ENCODE results near the gene OXT.
"Not testable (repeated sequence)": the region's sequence is repeated elsewhere in the genome, so short reads cannot be mapped to it uniquely, and the experiment has no call there.

OXT gene

DNA sequence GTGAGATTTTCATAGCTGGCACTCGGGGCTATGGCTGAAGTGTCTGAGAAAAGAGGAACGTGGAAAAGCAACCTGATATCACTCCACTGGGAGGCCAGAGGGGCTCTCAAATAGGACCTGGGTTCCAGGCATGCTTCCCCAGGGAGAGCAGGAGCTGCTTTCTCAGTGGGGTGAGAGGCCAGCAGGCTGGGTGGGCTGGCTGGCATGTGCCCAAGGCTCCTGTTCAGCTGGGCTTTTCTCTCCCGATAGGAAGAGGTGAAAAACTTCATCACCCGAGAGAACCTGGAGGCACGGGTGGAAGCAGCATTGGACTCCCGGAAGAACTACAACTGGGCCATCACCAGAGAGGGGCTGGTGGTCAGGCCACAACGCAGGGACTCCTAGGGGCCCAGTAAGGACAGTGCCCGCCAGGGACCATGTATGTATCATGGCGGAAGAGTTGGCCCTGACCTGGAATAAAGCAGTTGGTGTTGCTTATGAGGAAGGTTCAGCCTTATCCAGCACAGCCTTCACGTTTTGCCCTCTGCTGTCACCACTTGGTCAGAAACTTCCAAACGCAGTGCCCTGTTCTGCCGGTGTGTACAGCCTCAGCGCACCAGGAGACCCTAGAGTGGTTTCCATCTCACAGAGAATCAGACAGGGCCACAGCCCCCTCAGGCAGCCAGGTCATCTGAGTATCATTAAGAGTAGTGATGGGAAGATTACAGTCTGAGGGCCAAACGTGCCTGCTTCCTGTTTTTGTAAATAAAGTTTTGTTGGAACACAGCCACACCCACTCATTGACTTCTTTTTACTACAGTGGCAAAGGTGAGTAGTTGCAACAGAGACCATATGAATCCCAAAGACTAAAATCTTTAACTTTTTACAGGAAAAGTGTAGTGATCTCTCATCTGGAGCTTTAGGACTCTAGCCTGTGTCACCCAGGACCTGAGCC lies 23.7 kb upstream of the OXT start:
- DNase-seq (ENCODE audit: low read depth in 2 of 2, low spot score in 1 of 2), result no peak

DNA sequence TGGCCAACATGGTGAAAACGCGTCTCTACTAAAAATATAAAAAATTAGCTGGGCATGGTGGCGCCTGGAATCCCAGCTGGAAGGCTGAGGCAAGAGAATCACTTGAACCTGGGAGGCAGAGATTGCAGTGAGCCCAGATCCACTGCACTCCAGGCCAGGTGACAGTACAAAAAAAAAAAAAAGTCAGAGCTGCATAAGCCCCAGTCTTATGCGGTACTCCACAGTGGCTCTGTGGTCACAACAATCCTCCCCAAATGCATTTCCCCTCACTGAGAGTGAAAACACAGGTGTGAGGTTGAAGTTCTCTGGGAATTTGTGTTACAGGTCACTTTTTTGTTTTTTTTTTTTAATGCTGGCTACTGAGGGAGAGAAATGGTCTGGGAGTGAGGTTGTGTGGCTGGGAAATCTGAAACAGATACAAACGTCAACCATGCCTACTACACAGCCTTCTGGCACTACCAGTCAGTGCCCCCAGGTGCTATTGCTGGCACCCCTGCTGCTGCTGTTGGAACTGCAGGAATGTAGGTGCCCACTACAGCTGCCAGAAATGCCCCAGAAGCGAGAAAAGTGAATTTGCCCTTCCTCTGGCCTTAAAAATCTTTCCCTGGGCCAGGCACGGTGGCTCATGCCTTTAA lies 19.9 kb upstream of the OXT start:
- no peak for DNase-seq (ENCODE audit: low read depth in 2 of 2, low spot score in 1 of 2)

DNA sequence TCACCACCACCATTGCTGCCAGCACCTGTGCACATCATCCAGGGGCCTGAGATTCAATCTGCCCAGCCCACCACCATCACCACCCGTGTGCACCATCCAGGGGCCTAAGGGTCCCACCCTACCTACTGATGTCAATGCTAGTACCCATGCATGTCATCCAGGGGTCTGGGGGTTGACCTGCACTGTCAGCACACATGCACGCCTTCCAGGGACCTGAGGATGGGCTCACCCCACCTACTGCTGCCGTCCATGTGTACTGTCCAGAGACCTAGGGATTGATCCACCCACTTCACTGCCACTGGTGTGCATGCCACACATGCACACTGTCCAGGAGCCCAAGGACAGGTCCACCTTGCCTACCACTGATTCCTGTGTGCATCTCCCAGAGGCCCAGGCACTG lies 11.9 kb upstream of the OXT start:
- no peak for DNase-seq (ENCODE audit: low read depth in 2 of 2, low spot score in 1 of 2)

- DNase-seq (ENCODE audit: low read depth in 2 of 2, low spot score in 1 of 2), result not testable (repeated sequence)
Measured at GRCh38 chr20:3064119-3064518, 7.3 kb upstream of the OXT start.

DNA sequence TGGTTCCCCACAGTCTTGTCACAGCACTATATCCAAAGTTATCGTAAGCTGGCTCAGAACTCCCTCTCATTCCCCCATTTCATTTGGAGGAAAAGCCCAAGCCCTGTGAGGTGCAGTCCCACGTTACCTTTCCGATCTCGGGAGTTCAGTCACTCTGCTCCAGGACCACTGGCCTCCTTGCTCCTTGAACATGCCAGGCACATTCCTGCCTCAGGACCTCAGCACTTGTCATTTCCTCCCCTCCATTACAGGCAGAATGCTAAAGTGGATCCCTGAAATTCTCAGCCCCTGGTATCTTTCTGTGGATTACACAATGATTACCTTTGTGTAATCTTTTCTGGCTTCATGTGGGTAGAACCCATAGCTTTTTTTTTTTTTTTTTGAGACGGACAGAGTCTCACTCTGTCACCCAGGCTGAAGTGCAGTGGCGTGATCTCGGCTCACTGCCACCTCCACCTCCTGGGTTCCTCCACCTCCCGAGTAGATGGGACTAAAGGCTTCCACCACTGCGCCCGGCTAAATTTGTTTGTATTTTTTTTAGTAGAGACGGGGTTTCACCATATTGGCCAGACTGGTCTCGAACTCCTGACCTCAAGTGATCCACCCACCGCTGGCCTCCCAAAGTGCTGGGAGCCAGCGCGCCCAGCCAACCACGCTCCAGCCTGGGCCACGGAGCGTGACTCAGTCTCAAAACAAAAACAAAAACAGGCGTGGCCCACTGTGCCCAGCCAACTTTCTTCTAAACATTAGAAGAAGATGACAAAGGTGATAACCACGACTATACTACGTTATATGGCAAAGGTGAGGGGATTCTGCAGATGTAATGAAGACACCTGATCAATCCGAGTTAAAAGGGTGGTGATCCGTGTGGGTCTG lies 4.0 kb upstream of the OXT start:
- no peak for DNase-seq (ENCODE audit: low read depth in 2 of 2, low spot score in 1 of 2)

DNA sequence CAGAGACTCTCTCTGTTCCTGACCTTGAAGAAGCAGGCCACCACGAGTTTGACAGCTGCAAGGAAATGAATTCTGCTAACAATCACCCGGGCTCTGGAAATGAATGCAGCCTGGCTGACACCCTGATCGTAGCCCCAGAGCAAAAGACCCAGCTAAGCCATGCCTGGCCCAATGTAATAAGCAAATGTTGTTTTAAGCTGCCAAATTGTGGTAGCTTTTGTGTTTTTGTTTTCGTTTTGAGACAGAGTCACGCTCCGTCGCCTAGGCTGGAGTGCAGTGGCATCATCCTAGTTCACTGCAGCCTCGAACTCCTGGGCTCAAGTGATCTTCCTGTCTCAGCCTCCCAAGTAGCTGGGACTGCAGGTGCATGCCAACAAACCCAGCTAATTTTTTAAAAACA lies 3.3 kb upstream of the OXT start:
- DNase-seq (ENCODE audit: low read depth in 2 of 2, low spot score in 1 of 2), result no peak

DNA sequence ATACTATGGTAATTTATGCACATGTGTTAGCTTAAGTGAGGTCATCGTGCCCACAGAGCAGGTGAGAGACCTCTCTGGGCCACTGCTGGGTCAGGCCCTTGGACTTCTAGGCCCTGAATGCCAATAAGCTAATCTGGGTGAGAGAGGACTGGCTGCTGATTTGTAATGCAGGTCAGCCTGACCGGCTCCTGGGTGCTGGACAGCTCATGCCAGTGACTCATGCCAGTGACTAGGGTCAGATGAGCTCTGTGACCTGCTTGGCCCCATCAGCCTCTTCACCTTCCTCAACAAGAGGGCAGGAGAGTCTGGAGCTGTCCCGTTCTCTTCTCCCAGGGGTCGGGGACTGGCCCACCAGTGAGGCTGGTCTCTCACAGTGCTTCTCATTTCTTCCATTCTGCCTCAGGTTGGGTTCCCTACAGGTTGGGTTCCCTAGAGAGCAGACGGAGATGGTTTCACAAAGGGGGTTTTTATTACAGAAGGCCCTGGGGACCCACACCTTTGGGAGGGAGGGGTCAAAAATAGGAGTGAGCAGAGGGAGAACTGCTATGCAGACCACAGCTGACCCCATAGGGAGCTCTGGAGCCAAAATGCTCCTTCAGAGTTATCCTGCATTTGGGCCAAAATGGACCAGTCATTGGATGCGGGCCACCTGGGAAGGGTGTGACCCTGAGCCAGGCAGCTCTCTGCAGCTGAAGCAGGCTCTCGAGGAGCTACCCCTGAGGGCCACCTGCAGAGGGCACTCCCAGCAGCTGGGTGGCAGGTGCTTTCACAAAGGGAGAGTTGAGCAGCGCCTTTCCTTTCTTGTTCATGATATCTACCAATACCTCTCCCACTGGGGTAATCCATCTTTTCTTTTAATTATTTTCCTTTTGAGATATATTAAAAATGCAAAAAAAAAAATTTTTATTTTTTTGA lies 2.2 kb upstream of the OXT start:
- DNase-seq (ENCODE audit: low read depth in 2 of 2, low spot score in 1 of 2), result no peak

DNA sequence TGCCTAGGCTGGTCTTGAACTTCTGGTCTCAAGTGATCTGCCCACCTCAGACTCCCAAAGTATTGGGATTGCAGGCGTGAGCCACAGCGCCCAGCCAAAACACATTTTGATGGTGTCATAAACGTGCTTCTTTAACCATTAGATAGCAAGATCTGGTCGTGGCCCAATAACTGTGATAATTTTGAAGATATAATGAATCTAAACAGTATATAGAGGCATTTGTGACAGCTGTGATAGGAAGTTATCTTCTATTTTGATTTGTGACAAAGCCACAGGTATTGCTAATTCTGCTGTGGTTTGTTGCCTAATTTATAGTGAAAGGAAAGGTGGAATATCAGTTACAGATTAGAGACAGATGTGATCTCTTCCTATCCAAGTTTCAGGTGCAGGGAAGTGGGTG lies 695 bp upstream of the OXT start:
- DNase-seq (ENCODE audit: low read depth in 2 of 2, low spot score in 1 of 2), result no peak

GRCh38 chr20:3071266-3071609 lies 182 bp upstream of the OXT start:
- DNase-seq (ENCODE audit: low read depth in 2 of 2, low spot score in 1 of 2), result no peak

DNA sequence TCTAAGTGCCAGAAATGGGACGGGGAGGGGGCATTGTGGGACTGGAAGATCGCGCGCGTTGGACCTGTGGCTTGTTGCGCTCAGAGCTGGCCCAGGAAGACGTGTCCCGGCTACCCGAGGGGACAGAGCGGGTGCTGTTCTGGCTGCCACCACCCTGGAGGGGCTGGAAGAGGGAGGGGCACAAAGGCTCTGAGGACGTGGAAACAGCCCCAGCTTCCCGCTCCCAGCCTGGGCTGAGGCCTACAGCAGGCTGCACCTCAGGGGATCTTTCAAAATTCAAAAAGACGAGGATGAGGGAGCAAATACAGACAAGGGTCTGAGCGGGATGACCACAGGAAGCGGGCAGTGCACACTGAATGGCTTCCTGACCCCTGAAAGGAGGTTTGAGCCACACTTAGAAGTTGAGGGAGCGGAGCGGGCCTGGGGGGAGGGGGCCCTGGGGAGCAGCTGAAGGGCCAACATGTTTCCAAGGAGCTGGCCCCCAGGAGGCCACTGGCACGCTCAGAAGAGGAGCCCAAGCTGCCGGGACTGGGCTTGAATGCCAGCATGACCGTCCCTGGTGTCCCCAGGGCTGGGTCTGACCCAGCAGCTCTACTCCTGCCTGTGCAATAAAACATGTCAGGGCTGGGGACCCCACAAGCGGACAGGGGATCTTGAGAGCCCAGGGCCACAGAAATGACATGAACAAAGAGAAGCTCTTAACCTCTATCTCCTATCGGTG lies 1.3 kb downstream of the OXT start:
- no peak for DNase-seq (ENCODE audit: low read depth in 2 of 2, low spot score in 1 of 2)

- not testable (repeated sequence) for DNase-seq (ENCODE audit: low read depth in 2 of 2, low spot score in 1 of 2)
Measured at GRCh38 chr20:3073251-3073643, 1.8 kb downstream of the OXT start.

- no peak for DNase-seq (ENCODE audit: low read depth in 2 of 2, low spot score in 1 of 2)
Measured at GRCh38 chr20:3074812-3075211, 3.4 kb downstream of the OXT start.

- not testable (repeated sequence) for DNase-seq (ENCODE audit: low read depth in 2 of 2, low spot score in 1 of 2)
Measured at GRCh38 chr20:3075315-3075714, 3.9 kb downstream of the OXT start.

DNA sequence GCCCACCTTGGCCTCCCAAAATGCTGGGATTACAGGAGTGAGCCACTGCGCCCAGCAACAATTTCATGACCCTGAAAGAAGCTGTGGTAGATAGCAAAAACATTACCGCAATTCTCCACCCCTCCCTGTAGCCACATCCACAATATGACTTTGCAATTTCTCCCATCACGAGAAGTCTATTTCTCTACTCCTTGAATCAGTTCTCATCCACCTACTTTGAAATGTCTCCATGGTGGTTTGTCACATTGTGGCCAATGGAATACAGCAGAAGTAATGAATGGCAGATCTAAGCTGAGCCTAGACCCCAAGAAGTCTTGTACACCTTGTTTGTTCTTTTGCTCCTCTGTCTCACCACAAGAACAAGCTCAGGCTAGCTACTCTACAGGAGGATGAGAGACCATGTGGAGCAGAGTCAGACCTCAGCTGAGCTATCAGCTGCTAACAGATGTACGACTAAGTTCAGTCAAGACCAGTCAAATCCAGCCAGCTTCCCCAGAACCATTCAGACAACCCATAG lies 6.3 kb downstream of the OXT start:
- no peak for DNase-seq (ENCODE audit: low read depth in 2 of 2, low spot score in 1 of 2)

- no peak for DNase-seq (ENCODE audit: low read depth in 2 of 2, low spot score in 1 of 2)
Measured at GRCh38 chr20:3080939-3081388, 9.5 kb downstream of the OXT start.

DNA sequence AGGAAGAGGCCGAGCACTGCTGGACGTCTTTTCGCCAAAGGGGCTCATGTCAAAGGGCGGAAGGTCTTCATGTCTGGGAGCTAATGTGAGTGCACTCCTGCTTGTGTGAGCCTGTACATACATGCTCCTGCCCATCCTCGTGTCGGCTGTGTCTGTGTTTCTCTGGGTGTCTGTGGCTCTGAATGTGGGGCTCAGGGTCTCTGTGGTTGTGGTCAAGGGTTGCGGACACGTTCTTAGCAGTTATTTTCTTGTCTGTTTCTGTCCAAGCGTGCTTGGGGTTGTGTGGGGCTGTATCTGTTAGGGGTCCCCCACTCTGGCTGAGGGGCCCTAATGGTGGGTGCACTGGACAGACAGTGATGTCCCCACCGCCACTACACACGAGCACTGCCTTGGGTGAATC lies 10.2 kb downstream of the OXT start:
- DNase-seq (ENCODE audit: low read depth in 2 of 2, low spot score in 1 of 2), result no peak

- no peak for DNase-seq (ENCODE audit: low read depth in 2 of 2, low spot score in 1 of 2)
Measured at GRCh38 chr20:3082306-3082951, 11.0 kb downstream of the OXT start.

DNA sequence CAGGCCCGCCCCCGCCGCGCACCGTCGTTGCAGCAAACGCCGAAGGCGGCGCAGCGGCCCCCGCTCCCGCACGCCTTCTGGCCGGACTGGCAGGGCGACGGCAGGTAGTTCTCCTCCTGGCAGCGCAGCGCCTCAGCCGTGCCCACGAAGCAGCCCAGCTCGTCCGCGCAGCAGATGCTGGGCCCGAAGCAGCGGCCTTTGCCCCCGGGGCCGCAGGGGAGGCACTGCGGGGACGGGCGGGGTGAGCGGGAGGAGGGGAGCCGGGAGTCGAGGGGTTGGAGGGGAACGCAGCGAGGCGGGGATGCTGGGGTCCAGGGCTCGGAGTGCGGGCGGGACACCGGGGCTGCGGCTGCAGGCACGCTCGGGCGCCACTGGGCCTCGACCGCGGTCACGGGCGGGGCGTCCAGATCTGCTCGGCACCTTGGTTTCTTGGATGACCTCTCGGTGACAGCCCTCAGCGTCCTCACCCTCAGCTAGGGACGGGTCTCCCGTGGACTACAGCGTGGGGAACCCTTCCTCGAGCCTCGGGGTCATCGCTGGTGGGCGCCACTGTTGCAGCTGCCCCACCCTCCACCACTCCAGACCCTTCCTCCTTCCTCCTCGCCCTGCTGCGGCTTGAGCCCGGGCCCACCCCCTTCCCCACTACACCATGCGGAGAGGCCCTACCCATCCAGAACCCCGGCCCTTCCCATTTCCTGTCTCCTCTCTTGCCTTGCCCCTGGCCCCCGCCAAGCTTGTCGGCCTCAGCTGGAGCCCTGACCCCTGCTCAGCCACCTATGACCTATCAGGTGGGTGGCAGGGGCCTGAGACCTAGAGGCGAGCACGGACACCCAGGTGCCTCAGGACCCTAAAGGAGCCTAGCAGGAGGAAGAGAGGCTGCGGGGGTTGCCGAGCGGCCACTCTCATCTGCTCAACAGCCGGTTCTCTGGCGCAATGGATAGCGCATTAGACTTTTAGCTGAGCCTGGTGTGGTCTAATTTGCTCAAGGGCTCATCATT lies 11.8 kb downstream of the OXT start:
- DNase-seq (ENCODE audit: low read depth in 2 of 2, low spot score in 1 of 2), result no peak
